WTC11 (cell line): Measurements from ENCODE around the gene GASK1A. TPM values are rescaled to one million over a fixed set of nuclear protein-coding genes. Genes with fewer than 3 reads are reported as not detected.

Experiments used
- ATAC-seq: fragments of 200-7000 bp; cut with Tn5 transposase; 2 replicates; pipeline ENCODE4 v1.10.0; 2021; ENCODE audit warnings: mild to moderate bottlenecking, moderate library complexity
- CTCF ChIA-PET: fragments of 300-600 bp; sonication (Branson Sonifier 250); formaldehyde crosslinking; loops from one replicate; lab custom pipeline; 2021; ENCODE audit warnings: antibody characterized with exemption; lab: Charles Lee
- POLR2A ChIA-PET: fragments of 350-600 bp; sonication (Branson Sonifier 250); formaldehyde crosslinking; loops from one replicate; lab custom pipeline; 2021; ENCODE audit warnings: antibody characterized with exemption; lab: Charles Lee
- DNase-seq: peaks from one replicate; pipeline ENCODE4 v3.0.0; 2021; ENCODE audit warnings: low spot score
- H3K27ac Mint-ChIP-seq: 2 replicates; pipeline ENCODE4 v1.8.0; 2021; ENCODE audit warnings: mixed read lengths
- H3K27me3 Mint-ChIP-seq: 2 replicates; pipeline ENCODE4 v1.8.0; 2021; ENCODE audit warnings: low read depth, mild to moderate bottlenecking, moderate library complexity, mixed read lengths
- H3K36me3 Mint-ChIP-seq: 2 replicates; pipeline ENCODE4 v1.8.0; 2021; ENCODE audit warnings: mixed read lengths
- H3K4me1 Mint-ChIP-seq: 2 replicates; pipeline ENCODE4 v1.8.0; 2022; ENCODE audit warnings: mixed read lengths
- H3K4me3 Mint-ChIP-seq: 2 replicates; pipeline ENCODE4 v1.8.0; 2021; ENCODE audit warnings: mild to moderate bottlenecking, moderate library complexity, mixed read lengths
- H3K9me3 Mint-ChIP-seq: 2 replicates; pipeline ENCODE4 v1.8.0; 2021; ENCODE audit warnings: mixed read lengths
- ATF1 ChIP-seq: sonication (generic); formaldehyde crosslinking; IDR thresholded peaks from 2 replicates; pipeline ENCODE4 v1.8.1; 2023; ENCODE audit warnings: mild to moderate bottlenecking, moderate library complexity, missing genetic modification reagents
- CBFB ChIP-seq: sonication (generic); formaldehyde crosslinking; IDR thresholded peaks from 2 replicates; pipeline ENCODE4 v1.8.1; 2022; ENCODE audit warnings: mild to moderate bottlenecking, low read depth, missing genetic modification reagents
- CDX4 ChIP-seq: fragments of 250-450 bp; sonication (Bioruptor Pico); IDR thresholded peaks from 2 replicates; pipeline ENCODE4 v1.9.0; 2021; ENCODE audit warnings: moderate library complexity, mild to moderate bottlenecking, inconsistent platforms, borderline replicate concordance
- FOXK1 ChIP-seq: sonication (generic); formaldehyde crosslinking; IDR thresholded peaks from 2 replicates; pipeline ENCODE4 v1.8.0; 2022; ENCODE audit warnings: mild to moderate bottlenecking, moderate library complexity, missing genetic modification reagents
- GRHL2 ChIP-seq: fragments of 250-450 bp; sonication (Bioruptor Pico); IDR thresholded peaks from 2 replicates; pipeline ENCODE4 v1.8.0; 2022; ENCODE audit warnings: mild to moderate bottlenecking, moderate library complexity; ENCODE audit not compliant: insufficient replicate concordance, severe bottlenecking
- HMGXB4 ChIP-seq: sonication (generic); formaldehyde crosslinking; IDR thresholded peaks from 2 replicates; pipeline ENCODE4 v1.8.1; 2023; ENCODE audit warnings: mild to moderate bottlenecking, moderate library complexity, missing genetic modification reagents
- JUN ChIP-seq: sonication (generic); formaldehyde crosslinking; IDR thresholded peaks from 2 replicates; pipeline ENCODE4 v1.8.0; 2023; ENCODE audit warnings: mild to moderate bottlenecking, missing genetic modification reagents
- NR3C1 ChIP-seq: sonication (generic); formaldehyde crosslinking; conservative IDR thresholded peaks from 2 replicates; pipeline ENCODE4 v1.8.1; 2023; ENCODE audit warnings: low read depth, mild to moderate bottlenecking, missing genetic modification reagents
- PRDM15 ChIP-seq: sonication (generic); formaldehyde crosslinking; IDR thresholded peaks from 2 replicates; pipeline ENCODE4 v1.8.0; 2022; ENCODE audit warnings: missing genetic modification reagents
- PRRX2 ChIP-seq: fragments of 250-450 bp; sonication (Bioruptor Pico); IDR thresholded peaks from 2 replicates; pipeline ENCODE4 v1.8.0; 2021; ENCODE audit warnings: mild to moderate bottlenecking
- RORB ChIP-seq: fragments of 250-450 bp; sonication (Bioruptor Pico); IDR thresholded peaks from 2 replicates; pipeline ENCODE4 v1.9.0; 2021; ENCODE audit warnings: mild to moderate bottlenecking
- TEAD1 ChIP-seq: sonication (generic); formaldehyde crosslinking; IDR thresholded peaks from 2 replicates; pipeline ENCODE4 v1.8.0; 2022; ENCODE audit warnings: mild to moderate bottlenecking, missing genetic modification reagents
- ZMAT4 ChIP-seq: fragments of 250-450 bp; sonication (Bioruptor Pico); IDR thresholded peaks from 2 replicates; pipeline ENCODE4 v1.9.0; 2021; ENCODE audit warnings: mild to moderate bottlenecking
- ZNF263 ChIP-seq: sonication (generic); formaldehyde crosslinking; IDR thresholded peaks from 2 replicates; pipeline ENCODE4 v1.8.1; 2022; ENCODE audit warnings: low read depth, mild to moderate bottlenecking, moderate library complexity, missing genetic modification reagents
- ZNF423 ChIP-seq: fragments of 250-450 bp; sonication (Bioruptor Pico); IDR thresholded peaks from 2 replicates; pipeline ENCODE4 v2.1.2; 2022; ENCODE audit warnings: mild to moderate bottlenecking, moderate library complexity
- ZNF425 ChIP-seq: fragments of 250-450 bp; sonication (Bioruptor Pico); conservative IDR thresholded peaks from 2 replicates; pipeline ENCODE4 v1.9.0; 2021; ENCODE audit warnings: mild to moderate bottlenecking
- ZSCAN18 ChIP-seq: fragments of 250-450 bp; sonication (Bioruptor Pico); IDR thresholded peaks from 2 replicates; pipeline ENCODE4 v2.1.2; 2022; ENCODE audit warnings: mild to moderate bottlenecking, moderate library complexity
- total RNA-seq: library from RNA; stranded (reverse); gene quantifications from 3 replicates; pipeline ENCODE4 v1.2.3, GENCODE V29; 2021
- TF ChIP-seq, protein P1 (sequence below): sonication (generic); formaldehyde crosslinking; IDR thresholded peaks from 2 replicates; pipeline ENCODE4 v1.8.0; 2022; ENCODE audit warnings: mild to moderate bottlenecking, missing genetic modification reagents
- TF ChIP-seq, protein P2 (sequence below): sonication (generic); formaldehyde crosslinking; IDR thresholded peaks from 2 replicates; pipeline ENCODE4 v1.8.1; 2022; ENCODE audit warnings: mild to moderate bottlenecking, moderate library complexity, missing genetic modification reagents

GASK1A gene
- total RNA-seq, 1 experiment from 2014 or later: 9.6 TPM

GRCh38 chr3:43014241-43014640, 35.1 kb downstream of the GASK1A start (continued):
- TF ChIP-seq CDX4 (CRISPR knock-in tag) (no peak), ZNF263 (CRISPR knock-in tag) (no peak)

- H3K36me3 Mint-ChIP-seq: no peaks in the 10 kb centered on the region; the same call in none of the 2 replicates
- 0 out of 2 replicates have a peak, but pooled peaks cover 3% of the 10 kb centered on the region for H3K9me3 Mint-ChIP-seq
- no peak overlapping the region for H3K4me3 Mint-ChIP-seq
- H3K4me1 Mint-ChIP-seq: no peaks in the 10 kb centered on the region
- no peak for ATAC-seq
- ChIA-PET CTCF (no interaction called here), POLR2A (no interaction called here)
- no peaks in the 10 kb centered on the region for H3K27me3 Mint-ChIP-seq
- no peak for DNase-seq
- H3K27ac Mint-ChIP-seq: no peak overlapping the region
- TF ChIP-seq ZNF263 (CRISPR knock-in tag) (no peak), CBFB (CRISPR knock-in tag) (no peak), ZSCAN18 (CRISPR knock-in tag) (no peak), ATF1 (CRISPR knock-in tag) (no peak)
- TF ChIP-seq, protein P1, sequence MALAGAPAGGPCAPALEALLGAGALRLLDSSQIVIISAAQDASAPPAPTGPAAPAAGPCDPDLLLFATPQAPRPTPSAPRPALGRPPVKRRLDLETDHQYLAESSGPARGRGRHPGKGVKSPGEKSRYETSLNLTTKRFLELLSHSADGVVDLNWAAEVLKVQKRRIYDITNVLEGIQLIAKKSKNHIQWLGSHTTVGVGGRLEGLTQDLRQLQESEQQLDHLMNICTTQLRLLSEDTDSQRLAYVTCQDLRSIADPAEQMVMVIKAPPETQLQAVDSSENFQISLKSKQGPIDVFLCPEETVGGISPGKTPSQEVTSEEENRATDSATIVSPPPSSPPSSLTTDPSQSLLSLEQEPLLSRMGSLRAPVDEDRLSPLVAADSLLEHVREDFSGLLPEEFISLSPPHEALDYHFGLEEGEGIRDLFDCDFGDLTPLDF: no peak
Measured at GRCh38 chr3:43014956-43015355, 35.8 kb downstream of the GASK1A start.

GRCh38 chr3:43015572-43015971, 36.5 kb downstream of the GASK1A start:
- Mint-ChIP-seq H3K27me3 (no peaks in the 10 kb centered on the region), H3K4me1 (no peaks in the 10 kb centered on the region), H3K27ac (no peak overlapping the region), H3K9me3 (0 out of 2 replicates have a peak, but pooled peaks cover 2% of the 10 kb centered on the region), H3K4me3 (no peak overlapping the region), H3K36me3 (no peaks in the 10 kb centered on the region; the same call in none of the 2 replicates)
- ChIA-PET CTCF (no interaction called here), POLR2A (no interaction called here)
- ATAC-seq (no peak), DNase-seq (no peak)
- TF ChIP-seq ZMAT4 (CRISPR knock-in tag): no peak
- no peak for TF ChIP-seq TEAD1 (CRISPR knock-in tag)
- TF ChIP-seq NR3C1: no peak
- no peak for TF ChIP-seq HMGXB4 (CRISPR knock-in tag)
- no peak for TF ChIP-seq ZSCAN18 (CRISPR knock-in tag)
- TF ChIP-seq JUN: no peak
- TF ChIP-seq ZNF423 (CRISPR knock-in tag): no peak
- TF ChIP-seq RORB (CRISPR knock-in tag): no peak
- TF ChIP-seq ZNF263 (CRISPR knock-in tag): no peak
- TF ChIP-seq GRHL2 (CRISPR knock-in tag): no peak
- no peak for TF ChIP-seq ZNF425 (CRISPR knock-in tag)
- no peak for TF ChIP-seq FOXK1 (CRISPR knock-in tag)
- no peak for TF ChIP-seq PRDM15 (CRISPR knock-in tag)
- TF ChIP-seq PRRX2 (CRISPR knock-in tag): no peak
- TF ChIP-seq, protein P2, sequence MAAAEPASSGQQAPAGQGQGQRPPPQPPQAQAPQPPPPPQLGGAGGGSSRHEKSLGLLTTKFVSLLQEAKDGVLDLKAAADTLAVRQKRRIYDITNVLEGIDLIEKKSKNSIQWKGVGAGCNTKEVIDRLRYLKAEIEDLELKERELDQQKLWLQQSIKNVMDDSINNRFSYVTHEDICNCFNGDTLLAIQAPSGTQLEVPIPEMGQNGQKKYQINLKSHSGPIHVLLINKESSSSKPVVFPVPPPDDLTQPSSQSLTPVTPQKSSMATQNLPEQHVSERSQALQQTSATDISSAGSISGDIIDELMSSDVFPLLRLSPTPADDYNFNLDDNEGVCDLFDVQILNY (CRISPR knock-in tag): no peak
